ENCODE results near the gene KRT40.
"Not testable (repeated sequence)": the region's sequence is repeated elsewhere in the genome, so short reads cannot be mapped to it uniquely, and the experiment has no call there.

KRT40 gene

DNA sequence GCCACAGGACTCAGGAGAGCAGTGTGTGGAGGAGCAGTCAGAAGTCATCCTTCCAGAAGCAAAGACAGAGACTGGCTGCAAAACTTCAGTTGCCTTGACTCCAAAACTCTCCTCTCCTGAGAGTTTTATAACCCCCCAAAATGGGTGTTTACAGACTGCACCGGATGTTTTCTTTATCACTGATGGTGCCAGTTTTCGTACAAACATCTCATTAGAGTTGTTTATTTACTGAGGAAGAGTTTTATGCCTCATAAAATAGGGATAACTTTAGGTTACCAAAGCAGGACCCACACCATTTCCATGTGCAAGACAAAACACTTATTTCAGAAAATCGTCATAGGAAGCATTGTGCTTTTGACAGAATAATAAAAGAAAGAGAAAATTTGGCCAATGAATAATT lies at the start of gene KRT40:
KRT40 (minus strand) TSS at position 101 of the 400 bp plus-strand sequence; CDS start at position 48, 53 bp downstream.
- in situ Hi-C loops (cut with MboI; ENCODE audit: low sequenced_read_pairs), result no loop called here

DNA sequence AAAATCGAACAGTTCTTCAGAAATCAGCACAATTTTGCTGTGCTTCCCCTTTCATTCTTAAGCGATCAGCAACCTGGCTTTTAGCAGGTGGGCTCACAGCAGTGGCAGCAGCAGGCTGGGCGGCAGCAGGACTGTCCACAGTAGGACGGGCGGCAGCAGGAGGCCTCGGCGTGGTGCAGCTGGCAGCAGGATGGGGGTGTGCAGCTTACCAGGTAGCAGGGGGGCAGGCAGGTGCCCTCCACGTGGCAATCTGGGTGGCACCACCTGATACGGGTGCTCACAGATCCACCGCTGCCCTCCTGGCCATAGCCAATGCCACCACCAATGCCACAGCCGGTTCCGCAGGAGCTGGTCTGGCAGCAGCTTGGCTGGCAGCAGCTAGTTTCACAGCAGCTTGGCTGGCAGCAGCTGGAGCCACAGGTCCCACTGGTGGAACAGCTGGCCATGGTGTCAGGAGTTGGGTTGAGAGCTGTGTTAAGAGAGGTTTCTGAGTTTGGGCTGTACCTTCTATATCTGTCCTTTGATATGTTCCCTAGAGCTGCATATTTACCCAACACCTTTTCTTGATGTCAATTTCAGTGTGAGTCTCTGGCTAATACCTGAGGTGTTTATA lies 45.6 kb upstream of the KRT40 start, which contains the start of gene KRTAP1-4:
KRTAP1-4 (minus strand) TSS at position 563 of the 613 bp plus-strand sequence; CDS start at position 446, 117 bp downstream.
- in situ Hi-C loops (cut with MboI; ENCODE audit: low sequenced_read_pairs), result no loop called here

DNA sequence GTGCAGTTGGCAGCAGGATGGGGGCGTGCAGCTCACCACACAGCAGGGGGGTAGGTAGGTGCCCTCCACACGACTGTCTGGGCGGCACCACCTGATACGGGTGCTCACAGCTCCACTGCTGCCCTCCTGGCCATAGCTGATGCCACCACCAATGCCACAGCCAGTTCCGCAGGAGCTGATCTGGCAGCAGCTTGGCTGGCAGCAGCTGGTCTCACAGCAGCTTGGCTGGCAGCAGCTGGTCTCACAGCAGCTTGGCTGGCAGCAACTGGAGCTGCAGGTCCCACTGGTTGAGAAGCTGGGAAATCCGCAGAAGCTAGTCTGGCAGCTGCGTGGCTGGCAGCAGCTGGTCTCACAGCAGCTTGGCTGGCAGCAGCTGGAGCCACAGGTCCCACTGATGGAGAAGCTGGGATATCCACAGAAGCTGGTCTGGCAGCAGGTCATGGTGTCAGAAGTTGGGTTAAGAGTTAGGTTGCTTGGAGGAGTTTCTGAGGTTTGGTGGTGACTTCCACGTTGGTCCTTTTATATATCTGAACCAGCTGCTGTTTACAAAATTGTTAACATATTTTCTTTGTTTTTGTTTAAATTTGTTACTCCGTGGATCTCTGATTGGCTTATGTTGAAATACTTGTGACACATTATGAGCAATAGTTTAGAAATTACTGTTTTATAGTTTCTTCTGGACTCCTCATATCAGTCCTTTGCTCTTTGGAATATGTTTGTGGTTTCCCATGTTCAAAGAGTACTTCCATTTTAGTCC lies 42.8 kb upstream of the KRT40 start, which contains the start of gene KRTAP1-5:
KRTAP1-5 (minus strand) TSS at position 494 of the 757 bp plus-strand sequence; CDS start at position 441, 53 bp downstream.
- in situ Hi-C loops (cut with MboI; ENCODE audit: low sequenced_read_pairs), result no loop called here

DNA sequence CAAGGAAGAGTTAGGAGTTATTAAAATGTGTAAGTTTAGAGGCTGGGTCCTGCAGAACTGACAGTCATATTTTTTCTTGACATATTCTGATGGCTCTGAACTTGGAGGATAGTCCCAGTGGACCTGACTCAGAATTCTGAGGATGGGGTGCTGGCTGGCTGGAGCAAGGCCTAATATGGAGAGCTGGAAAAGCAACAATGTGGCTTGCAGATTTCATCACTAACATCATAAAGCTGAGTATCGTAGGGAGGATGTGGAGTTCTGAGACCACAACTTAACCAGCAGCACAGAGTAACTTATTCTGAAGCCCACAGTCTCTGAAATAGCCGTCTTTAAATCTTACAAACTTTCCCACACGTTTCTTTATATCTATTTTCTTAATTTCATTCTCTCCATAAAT lies 40.6 kb upstream of the KRT40 start:
- in situ Hi-C loops (cut with MboI; ENCODE audit: low sequenced_read_pairs), result no loop called here

DNA sequence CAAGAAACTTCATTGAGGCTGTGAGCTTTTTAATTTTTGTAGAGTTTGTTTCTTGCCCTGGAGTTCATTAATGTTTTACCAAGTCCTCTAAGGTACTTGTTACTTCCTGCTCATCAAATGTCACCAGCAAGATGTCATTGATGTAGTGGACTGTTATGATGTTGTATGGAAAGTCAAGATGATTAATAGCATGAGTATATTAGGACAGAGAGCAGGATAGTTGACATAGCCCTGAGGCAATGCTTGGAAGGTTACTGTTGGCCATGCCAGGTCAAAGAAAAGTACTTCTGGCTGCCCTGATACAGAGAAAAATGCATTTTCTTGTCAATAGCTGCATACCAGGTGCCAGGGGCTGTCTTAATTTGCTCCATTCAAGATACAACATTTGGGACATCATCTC lies 36.2 kb upstream of the KRT40 start:
- in situ Hi-C loops (cut with MboI; ENCODE audit: low sequenced_read_pairs), result no loop called here

DNA sequence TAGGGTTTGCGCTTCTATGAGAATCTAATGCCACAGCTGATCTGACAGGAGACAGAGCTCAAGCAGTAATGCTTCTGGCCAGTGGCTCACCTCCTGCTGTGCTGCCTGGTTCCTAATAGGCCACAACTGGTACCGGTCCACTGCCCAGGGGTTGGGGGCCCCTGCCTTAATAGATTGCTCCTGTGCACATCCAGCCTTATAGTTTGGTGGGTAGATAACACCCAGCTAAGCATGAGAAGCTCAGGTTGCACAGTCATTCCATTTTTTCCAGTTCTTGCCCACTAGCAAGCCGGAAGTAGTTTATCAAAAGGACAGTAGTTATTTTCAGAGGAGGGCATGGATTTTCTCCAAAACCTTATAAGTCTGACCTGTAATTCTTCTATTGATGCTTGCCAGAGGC lies 35.3 kb upstream of the KRT40 start:
- in situ Hi-C loops (cut with MboI; ENCODE audit: low sequenced_read_pairs), result no loop called here

DNA sequence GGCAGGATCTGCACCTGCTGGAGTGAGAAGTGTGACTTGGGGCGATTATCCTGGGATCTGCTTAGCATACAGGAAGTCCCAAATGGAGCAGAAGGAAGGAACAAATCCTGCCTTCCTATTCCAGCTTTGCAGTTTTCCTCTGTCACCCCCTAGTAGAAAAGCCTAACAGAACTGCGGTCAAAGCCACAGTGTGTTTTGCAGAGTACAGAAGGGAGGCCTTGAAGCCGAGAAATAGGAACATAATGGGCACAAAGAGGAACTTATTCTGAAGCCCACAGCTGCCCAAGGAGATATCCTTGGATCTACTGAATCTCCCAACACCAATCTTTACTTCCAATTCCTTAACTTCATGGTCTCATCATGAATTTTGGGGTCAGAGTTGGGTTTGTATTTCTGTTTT lies 34.4 kb upstream of the KRT40 start:
- in situ Hi-C loops (cut with MboI; ENCODE audit: low sequenced_read_pairs), result no loop called here

DNA sequence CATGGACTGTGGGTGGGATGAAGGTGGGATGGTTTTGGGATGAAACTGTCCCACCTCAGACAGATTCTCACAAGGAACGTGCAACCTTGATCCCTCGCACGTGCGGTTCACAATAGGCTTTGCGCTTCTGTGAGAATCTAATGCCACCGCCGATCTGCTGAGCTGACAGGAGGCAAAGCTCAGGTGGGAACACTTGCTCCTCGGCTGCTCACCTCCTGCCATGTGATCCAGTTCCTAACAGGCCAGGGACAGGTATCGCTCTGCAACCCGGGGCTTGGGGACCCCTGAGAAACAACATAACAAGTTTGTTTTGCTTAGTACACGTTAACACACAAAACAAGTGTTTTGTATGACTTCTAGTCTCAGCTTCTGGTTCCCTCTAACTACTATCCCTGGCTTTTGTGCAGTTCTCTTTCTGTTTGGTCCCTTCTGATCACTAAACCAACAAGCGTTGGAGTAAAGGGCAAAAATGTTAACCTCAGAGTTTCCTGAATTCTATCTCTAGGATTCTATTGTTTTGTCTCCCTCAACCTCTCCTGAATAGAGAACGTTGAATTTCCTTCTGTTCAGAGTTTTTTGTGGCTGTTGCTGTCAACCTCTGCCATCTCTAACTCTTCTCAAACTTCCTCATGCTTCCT lies 32.6 kb upstream of the KRT40 start:
- in situ Hi-C loops (cut with MboI; ENCODE audit: low sequenced_read_pairs), result no loop called here

DNA sequence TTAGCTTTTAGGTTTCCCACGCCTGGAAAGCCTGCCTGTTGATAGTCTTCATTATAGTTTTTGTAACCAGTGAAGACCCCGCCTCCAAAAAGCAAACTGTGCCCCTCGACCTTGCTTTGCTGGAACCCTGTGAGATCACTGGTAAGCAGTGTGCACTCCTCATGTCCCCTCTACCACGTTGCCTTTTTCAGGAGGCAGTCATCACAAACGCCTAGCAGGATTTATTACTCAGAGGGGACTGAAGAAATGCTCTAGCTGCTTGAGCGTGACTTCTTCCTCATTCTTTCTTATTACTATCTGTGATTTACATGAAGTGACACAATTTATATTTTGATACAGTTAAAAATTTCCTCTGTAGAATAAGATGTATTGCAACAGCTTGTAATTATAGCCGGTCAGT lies 31.3 kb upstream of the KRT40 start:
- in situ Hi-C loops (cut with MboI; ENCODE audit: low sequenced_read_pairs), result no loop called here

DNA sequence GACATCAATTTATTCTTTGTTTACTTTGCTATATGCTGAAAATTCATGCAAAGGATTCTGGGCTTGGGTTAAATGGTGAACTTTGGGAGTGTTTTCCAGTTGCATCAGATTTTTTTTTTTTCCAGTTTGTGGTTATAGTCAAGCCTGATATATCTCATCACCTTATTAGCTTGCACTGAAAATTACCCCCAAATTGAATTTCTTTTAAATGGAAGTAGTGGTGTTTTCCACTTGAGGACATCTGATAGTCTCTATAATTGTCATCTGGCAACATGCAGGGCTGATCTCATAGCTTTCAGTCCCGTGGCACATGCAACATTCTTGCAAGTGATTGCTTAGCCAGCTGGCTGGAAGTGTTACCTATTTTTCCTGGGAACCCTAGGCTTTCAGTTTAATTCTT lies 29.5 kb upstream of the KRT40 start:
- in situ Hi-C loops (cut with MboI; ENCODE audit: low sequenced_read_pairs), result no loop called here

DNA sequence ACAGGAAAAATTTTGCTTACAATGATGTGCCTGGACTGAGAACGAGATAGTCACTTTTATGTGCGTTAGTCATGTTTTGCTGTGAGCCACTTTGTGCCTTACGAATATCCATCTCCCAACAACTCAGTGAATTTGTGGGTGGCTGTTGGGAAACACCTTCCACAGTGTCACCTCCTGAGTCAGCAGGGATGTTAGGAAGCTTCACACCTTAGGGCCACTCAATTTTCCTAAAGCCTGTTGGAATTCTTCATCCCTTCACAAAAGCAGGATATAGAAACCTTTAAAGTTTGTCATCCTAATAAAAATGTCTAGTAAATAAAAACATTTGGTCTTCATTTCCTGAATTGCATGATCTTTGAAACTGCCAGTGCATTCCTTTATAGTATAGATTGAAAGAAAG lies 29.1 kb upstream of the KRT40 start:
- in situ Hi-C loops (cut with MboI; ENCODE audit: low sequenced_read_pairs), result no loop called here

DNA sequence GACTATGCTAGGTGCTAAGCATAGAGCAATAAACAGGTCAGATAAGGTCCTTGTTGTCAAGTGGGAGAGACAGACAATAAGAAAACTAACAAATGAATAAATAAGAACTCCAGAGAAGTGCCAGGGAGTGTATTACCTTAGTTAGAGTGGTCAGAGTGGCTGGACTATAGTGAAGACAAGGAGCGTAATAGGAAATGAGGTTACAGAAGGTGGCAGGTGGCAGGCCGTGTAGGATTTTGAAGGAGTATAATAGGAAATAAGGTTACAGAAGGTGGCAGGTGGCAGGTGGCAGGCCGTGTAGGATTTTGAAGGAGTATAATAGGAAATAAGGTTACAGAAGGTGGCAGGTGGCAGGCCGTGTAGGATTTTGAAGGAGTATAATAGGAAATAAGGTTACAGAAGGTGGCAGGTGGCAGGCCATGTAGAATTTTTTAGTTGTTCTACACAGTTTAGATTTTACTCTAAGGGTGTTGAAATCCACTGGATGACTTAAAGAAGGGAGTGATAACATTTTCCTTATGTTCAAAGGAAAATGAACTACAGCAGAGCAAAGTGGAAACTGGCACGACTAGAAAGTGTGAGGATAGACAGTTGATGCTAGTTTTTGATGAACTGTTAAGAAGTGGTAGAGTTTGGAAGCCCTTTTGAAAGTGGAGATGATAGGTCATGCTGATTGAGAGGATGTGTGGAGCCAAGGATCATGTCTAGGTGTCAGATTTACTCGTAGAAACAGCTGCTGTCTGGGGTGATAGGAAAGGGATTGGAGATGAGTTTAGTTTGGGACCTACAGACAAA lies 28.4 kb upstream of the KRT40 start:
- in situ Hi-C loops (cut with MboI; ENCODE audit: low sequenced_read_pairs), result no loop called here

DNA sequence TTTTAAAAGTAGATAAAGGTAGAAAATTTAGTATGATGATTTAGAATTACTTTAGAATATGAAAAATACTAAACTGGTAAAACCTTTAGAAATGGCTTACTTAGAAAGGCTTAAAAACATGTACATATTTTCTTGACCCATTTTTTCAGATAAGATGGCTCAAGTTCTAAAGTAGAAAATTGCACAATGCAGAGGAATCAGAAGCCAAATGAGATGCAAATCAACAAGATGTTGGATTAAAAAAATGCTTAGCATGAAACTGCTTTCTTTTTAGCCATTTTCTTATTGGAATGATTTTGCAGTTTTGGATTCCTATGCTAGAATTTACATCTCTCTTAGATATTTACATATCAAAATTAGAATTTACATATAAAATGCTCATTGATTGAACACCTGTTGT lies 26.3 kb upstream of the KRT40 start:
- in situ Hi-C loops (cut with MboI; ENCODE audit: low sequenced_read_pairs), result no loop called here

DNA sequence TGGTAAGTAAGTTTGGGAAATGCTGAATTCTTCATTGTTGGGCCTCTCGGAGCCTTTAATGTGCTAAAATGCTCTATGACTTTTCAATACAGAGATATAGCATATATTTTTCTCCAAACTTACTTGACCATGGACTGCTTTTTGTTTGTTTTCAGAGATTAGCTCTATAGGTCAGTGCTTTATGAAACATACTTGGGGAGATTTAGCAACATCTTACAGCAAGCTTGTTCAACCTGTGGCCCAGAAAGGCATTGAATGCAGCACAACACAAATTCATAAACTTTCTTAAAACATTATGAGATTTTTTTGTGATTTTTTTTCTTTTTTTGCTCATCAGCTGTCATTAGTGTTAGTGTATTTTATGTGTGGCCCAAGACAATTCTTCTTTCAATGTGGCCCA lies 25.8 kb upstream of the KRT40 start:
- in situ Hi-C loops (cut with MboI; ENCODE audit: low sequenced_read_pairs), result no loop called here

DNA sequence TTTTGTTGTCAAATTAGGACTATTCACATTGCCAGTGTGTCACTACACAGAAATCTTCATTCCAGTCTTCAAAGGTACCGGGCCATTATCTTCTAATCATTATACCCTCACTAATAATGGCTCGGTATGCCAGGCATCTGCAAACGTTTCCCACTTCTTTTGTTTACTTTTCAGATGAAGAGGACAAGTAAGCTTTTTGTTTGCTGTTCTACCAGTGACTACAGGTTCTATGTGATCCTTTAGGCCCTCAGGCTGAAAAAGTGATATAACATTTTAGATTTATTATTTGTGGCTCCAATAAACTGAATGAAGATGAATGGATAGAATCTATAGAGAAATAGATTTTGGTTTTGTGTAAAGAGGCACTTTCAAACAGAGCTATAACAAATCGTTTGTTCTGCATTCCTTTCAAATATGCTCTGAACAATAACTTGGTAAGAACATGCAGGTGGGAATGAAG lies 25.2 kb upstream of the KRT40 start:
- in situ Hi-C loops (cut with MboI; ENCODE audit: low sequenced_read_pairs), result no loop called here

DNA sequence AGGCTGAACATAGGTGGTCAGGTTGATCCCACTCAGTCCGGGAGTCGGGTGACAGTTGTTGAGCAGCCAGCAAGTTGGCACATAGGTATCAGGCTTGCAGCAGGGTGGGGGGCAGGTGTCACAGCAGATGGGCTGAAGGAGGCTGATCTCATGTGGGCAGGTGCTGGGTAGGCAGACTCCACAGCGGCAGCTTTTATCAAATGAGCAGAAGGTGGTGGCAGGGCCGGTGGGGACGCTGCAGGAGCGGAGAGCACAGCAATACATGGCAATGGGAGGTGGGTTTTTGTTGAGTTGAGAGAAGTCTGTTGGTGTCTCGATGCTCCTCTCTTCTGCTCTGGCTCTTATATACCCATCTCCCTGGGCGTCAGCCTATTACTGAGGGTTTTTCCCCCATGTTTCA lies 24.7 kb upstream of the KRT40 start, which contains the start of gene KRTAP3-1:
KRTAP3-1 (minus strand) TSS at position 318 of the 400 bp plus-strand sequence; CDS start at position 264, 54 bp downstream.
- in situ Hi-C loops (cut with MboI; ENCODE audit: low sequenced_read_pairs), result no loop called here

DNA sequence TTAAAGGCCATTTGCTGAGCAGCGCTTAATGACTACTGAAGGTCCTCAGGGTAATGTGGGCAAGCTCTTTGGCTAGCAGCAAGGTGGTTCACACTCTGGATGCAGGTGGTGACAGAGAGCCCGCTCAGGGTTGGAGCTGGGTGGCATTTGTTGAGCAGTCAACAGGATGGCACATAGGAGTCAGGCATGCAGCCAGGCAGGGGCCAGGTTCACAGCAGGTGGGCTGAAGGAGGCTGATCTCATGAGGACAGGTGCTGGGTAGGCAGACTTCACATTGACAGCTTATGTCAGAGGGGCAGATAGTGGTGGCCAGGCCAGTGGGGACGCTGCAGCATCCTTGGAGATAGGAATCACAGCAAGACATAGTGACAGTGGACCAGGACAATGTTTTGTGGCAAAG lies 20.3 kb upstream of the KRT40 start:
- in situ Hi-C loops (cut with MboI; ENCODE audit: low sequenced_read_pairs), result no loop called here

DNA sequence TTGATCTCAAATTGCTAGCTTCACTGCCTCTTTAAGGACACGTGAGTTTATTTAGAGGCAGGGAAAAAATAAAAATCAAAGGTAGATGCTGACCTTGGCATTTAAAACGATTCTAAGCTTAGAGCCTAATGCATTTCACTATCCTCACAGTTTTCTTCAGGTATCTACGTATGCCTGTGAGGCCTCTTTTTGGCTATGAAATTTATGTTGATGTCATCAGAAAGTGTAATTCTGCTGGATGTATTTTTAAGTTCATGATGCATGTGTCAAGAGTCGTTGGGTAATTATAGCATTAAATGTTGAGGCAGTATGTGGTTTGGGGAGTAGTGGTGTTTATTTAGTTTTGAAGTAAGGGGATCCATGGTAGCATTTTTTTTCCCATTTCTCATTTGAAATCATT lies 19.8 kb upstream of the KRT40 start:
- in situ Hi-C loops (cut with MboI; ENCODE audit: low sequenced_read_pairs), result no loop called here

DNA sequence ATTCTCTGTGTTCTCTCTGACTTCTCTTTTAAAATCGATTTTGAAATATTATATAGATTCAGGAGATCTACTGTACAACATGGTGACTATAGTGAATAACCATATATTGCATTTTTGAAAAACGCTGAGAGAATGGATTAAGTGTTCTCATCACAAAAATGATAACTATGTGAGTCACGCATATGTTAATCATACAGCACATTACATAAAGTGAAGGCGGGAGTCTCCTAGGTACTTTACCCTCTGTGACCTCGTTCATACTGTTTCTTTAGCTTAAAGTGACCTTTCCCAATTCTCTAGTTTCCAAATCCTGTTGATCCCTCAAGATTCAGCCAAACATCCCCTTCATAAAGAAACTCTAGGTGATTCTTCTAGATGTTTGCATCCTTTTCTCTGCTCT lies 18.7 kb upstream of the KRT40 start:
- in situ Hi-C loops (cut with MboI; ENCODE audit: low sequenced_read_pairs), result no loop called here

DNA sequence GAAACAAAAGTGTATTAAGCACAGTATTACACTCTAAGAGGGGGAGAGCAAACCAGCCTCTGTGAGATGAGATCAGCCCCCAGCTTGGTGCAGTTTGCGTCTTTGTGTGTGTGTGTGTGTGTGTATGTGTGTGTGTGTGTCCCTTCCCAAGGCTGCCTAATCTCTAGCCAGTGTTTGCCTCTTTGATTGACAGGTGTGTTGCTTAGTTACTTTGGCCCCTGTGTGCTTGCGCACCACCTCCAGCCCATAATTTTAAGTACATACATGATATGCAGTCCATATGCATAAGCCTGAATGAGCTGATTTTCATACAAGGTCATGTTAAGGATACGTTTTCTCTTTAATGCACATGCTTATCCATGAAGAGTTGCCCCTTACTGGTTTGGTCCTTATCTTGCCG lies 17.7 kb upstream of the KRT40 start:
- in situ Hi-C loops (cut with MboI; ENCODE audit: low sequenced_read_pairs), result no loop called here

DNA sequence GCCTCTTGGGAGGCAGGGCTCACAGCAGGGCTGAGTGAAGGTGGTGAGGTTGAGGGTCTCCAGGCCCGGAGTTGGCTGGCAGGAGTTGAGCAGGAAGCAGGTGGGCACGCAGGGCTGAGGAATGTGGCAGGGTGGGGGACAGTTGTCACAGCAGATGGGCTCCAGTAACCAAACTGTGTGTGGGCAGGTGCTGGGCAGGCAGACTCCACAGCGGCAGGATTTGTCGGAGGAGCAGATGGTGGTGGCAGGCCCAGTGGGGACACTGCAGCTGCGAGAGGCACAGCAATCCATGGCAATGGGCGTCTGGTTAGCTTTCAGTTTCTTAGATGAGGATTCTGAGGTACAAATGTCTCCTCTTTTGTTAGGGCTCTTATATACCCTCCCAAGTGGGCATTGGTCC lies 15.4 kb upstream of the KRT40 start, which contains the start of gene KRTAP3-2:
KRTAP3-2 (minus strand) TSS at position 344 of the 400 bp plus-strand sequence; CDS start at position 291, 53 bp downstream.
- in situ Hi-C loops (cut with MboI; ENCODE audit: low sequenced_read_pairs), result not testable (repeated sequence)

All from HL-60/S4 treated with phorbol 12-myristate 13-acetate at 8.2 ng/mL for 4 days and 3 days (cell line).